ENCODE results near the gene SLC6A18. TPM values are rescaled to one million over a fixed set of nuclear protein-coding genes. Genes with fewer than 3 reads are reported as not detected.

SLC6A18 gene
- total RNA-seq, 1 donor from 2014 or later: not detected

DNA sequence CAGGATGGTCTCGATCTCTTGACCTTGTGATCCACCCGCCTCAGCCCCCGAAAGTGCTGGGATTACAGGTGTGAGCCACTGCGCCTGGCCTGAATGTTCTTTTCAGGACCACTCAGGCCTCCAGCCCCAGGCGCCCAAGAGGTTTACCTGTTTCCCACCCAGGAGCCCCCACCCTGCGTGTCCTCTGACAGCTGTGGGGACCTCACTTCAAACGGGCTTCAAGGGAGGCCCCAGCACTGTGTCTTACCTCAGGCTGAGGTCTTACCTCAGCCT is 42.9 kb upstream of the SLC6A18 start:
- intact Hi-C loops (cut with micrococcal nuclease): no loop called here
- POLR2A ChIA-PET: no interaction called here
- Mint-ChIP-seq H3K27me3 (no peaks in the 10 kb centered on the region), H3K4me1 (no peaks in the 10 kb centered on the region), H3K4me3 (no peak overlapping the region), H3K27ac (no peak overlapping the region), H3K9me3 (no peaks in the 10 kb centered on the region), H3K36me3 (ENCODE audit: low read depth) (no peaks in the 10 kb centered on the region)
- TF ChIP-seq, protein P1, sequence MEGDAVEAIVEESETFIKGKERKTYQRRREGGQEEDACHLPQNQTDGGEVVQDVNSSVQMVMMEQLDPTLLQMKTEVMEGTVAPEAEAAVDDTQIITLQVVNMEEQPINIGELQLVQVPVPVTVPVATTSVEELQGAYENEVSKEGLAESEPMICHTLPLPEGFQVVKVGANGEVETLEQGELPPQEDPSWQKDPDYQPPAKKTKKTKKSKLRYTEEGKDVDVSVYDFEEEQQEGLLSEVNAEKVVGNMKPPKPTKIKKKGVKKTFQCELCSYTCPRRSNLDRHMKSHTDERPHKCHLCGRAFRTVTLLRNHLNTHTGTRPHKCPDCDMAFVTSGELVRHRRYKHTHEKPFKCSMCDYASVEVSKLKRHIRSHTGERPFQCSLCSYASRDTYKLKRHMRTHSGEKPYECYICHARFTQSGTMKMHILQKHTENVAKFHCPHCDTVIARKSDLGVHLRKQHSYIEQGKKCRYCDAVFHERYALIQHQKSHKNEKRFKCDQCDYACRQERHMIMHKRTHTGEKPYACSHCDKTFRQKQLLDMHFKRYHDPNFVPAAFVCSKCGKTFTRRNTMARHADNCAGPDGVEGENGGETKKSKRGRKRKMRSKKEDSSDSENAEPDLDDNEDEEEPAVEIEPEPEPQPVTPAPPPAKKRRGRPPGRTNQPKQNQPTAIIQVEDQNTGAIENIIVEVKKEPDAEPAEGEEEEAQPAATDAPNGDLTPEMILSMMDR (IDR thresholded peaks at IDR 0.05): no peak
- CTCF ChIA-PET: no interaction called here
- ATAC-seq (ENCODE audit: low read depth): no peak
- DNase-seq: no peak

DNA sequence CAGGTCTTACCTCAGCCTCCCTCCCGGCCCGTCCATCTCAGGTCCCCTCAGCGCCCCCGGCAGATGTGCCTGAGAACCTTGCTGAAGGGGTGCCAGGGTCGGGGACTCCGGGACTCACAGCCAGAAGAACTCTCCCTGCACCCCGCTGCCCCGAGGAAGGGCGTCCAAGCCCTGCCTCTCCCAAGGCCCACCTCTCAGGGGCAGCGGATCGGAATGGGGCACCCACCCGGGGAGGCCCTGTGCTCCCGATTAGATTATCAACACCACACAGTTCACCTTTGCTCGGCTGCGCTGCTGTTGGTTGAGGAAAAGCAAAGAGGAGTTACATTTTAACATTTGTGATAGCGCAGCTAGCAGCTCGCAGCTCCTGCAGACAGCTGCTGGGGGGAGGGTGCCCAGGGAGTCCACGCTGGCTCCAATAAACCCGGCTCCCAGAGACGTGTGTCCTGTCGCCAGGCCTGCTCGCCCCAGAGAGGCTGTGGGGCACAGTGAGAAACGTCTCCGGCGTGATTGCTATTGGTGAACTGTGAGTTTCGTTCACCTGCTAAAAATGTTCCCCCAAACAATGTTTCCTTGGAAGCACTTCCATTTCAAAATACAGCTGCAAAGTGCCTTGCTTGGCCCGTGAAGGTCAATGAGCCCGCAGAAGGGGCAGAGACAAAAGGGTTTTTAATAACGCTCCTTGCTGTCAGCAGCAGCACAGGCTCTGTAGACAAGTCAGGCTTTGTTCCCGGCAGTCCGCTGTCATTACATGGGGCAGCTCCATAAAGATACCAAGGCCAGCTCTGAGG is 42.4 kb upstream of the SLC6A18 start:
- intact Hi-C loops (cut with micrococcal nuclease): no loop called here
- POLR2A ChIA-PET: no interaction called here
- no peak for ATAC-seq (ENCODE audit: low read depth)

DNA sequence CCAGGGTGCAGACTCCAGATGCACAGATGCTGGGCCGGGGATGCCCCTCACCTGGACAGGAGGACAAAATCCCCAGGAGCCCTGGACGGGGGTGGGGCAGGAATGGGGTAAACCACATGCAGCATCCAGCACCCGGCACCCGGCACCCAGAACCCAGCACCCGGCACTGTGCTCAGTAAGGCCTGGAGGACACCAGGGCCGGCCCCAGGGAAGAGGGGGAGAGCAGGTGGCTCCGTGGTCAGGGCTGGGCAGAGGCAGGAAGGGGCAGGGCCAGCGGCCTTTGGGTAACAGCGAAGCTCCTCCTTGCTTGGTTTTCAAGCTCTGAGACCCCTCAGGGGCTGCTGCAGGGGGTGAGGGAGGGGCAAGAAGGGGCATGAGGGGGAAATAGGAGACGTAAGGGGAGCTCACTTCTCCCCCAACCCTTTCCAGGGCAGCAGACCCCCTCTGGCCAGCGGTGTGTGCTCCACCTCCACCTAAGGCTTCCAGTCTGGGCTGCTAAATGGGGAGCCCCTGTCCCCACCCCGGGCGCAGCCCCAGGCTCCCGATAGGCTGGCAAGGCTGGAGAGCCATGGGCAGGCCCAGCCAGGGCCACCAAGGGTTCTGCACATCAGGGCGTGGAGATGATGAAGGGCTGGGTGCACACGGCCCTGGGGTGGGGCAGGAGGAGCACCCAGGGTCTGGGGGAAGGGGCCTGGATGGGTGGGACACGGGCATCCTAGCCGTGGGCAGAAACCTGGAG is 41.6 kb upstream of the SLC6A18 start:
- Mint-ChIP-seq H3K36me3 (ENCODE audit: low read depth) (no peaks in the 10 kb centered on the region), H3K27ac (no peak overlapping the region), H3K4me1 (no peaks in the 10 kb centered on the region), H3K9me3 (no peaks in the 10 kb centered on the region), H3K27me3 (peaks cover 6% of the 10 kb centered on the region), H3K4me3 (no peak overlapping the region)
- CTCF ChIA-PET: interaction anchor here (1.4 kb wide), 1 partner anchor 9 kb away, joined by 4 read pairs; no protein-coding TSS in a partner anchor
- ATAC-seq (ENCODE audit: low read depth) (no peak), DNase-seq (no peak)
- intact Hi-C loops (cut with micrococcal nuclease): no loop called here
- POLR2A ChIA-PET: interaction anchor here (0.6 kb wide), 1 partner anchor 11 kb away, joined by 3 read pairs; no protein-coding TSS in a partner anchor
- TF ChIP-seq, protein P1 (IDR thresholded peaks at IDR 0.05): no peak

More for the DNA sequence above, 42.4 kb upstream of the SLC6A18 start:
- Mint-ChIP-seq H3K36me3 (ENCODE audit: low read depth) (no peaks in the 10 kb centered on the region), H3K27ac (no peak overlapping the region), H3K4me1 (no peaks in the 10 kb centered on the region), H3K27me3 (peaks cover under 1% of the 10 kb centered on the region), H3K4me3 (no peak overlapping the region), H3K9me3 (no peaks in the 10 kb centered on the region)
- TF ChIP-seq, protein P1 (IDR thresholded peaks at IDR 0.05): no peak
- no peak for DNase-seq
- CTCF ChIA-PET: no interaction called here

GRCh38 chr5:1184163-1184470 is 41.1 kb upstream of the SLC6A18 start:
- no peak overlapping the region for H3K4me3 Mint-ChIP-seq
- POLR2A ChIA-PET: interaction anchor here (0.6 kb wide), 1 partner anchor 11 kb away, joined by 3 read pairs; no protein-coding TSS in a partner anchor
- H3K36me3 Mint-ChIP-seq (ENCODE audit: low read depth): no peaks in the 10 kb centered on the region
- CTCF ChIA-PET: interaction anchor here (1.4 kb wide), 1 partner anchor 10 kb away, joined by 4 read pairs; no protein-coding TSS in a partner anchor
- intact Hi-C loops (cut with micrococcal nuclease): no loop called here
- peaks cover 9% of the 10 kb centered on the region for H3K27me3 Mint-ChIP-seq
- TF ChIP-seq, protein P1 (IDR thresholded peaks at IDR 0.05): no peak
- DNase-seq: no peak
- no peaks in the 10 kb centered on the region for H3K4me1 Mint-ChIP-seq
- H3K9me3 Mint-ChIP-seq: no peaks in the 10 kb centered on the region
- H3K27ac Mint-ChIP-seq: no peak overlapping the region
- no peak for ATAC-seq (ENCODE audit: low read depth)

- no peak for DNase-seq
- POLR2A ChIA-PET: interaction anchor here (0.6 kb wide), 1 partner anchor 12 kb away, joined by 3 read pairs; no protein-coding TSS in a partner anchor
- intact Hi-C loops (cut with micrococcal nuclease): no loop called here
- no peaks in the 10 kb centered on the region for H3K9me3 Mint-ChIP-seq
- TF ChIP-seq, protein P1 (IDR thresholded peaks at IDR 0.05): no peak
- no peak overlapping the region for H3K4me3 Mint-ChIP-seq
- ATAC-seq (ENCODE audit: low read depth): no peak
- no peaks in the 10 kb centered on the region for H3K4me1 Mint-ChIP-seq
- no peak overlapping the region for H3K27ac Mint-ChIP-seq
- peaks cover 11% of the 10 kb centered on the region for H3K27me3 Mint-ChIP-seq
- H3K36me3 Mint-ChIP-seq (ENCODE audit: low read depth): no peaks in the 10 kb centered on the region
- CTCF ChIA-PET: interaction anchor here (1.4 kb wide), 1 partner anchor 10 kb away, joined by 4 read pairs; no protein-coding TSS in a partner anchor
Observed at GRCh38 chr5:1184481-1184880, 40.7 kb upstream of the SLC6A18 start.

Data from activated B cell treated with CpG ODN at 0.5 μM for 24 hours (primary cell).